Panc1 (cell line): ENCODE measurements around the gene ABCC10. TPM values are rescaled to one million over a fixed set of nuclear protein-coding genes. Genes with fewer than 3 reads are reported as not detected.

ENCODE experiments used
- ATAC-seq: fragments of 200-7000 bp; cut with Tn5 transposase; 2 replicates; pipeline ENCODE4 v1.9.1; 2020; ENCODE audit warnings: mild to moderate bottlenecking, moderate library complexity
- BruUV-seq: library from RNA; stranded (reverse); fragments of 400-500 nt; replicated peaks from 2 replicates; lab custom pipeline; 2021; lab: Mats Ljungman, UMichigan
- CTCF ChIA-PET: fragments of 300-600 bp; sonication (Branson Sonifier 250); formaldehyde crosslinking; loops from one replicate; lab custom pipeline; 2022; ENCODE audit warnings: antibody characterized with exemption; lab: Charles Lee
- POLR2A ChIA-PET: fragments of 300-600 bp; sonication (Branson Sonifier 250); formaldehyde crosslinking; loops from one replicate; lab custom pipeline; 2022; ENCODE audit warnings: antibody characterized with exemption; lab: Charles Lee
- DNase-seq: peaks from one replicate; pipeline ENCODE4 v3.0.0-alpha.2; 2010; ENCODE audit warnings: low read depth, low spot score
- H3K27ac ChIP-seq: 2 replicates; pipeline ENCODE4 v1.5.1; 2011; ENCODE audit warnings: mild to moderate bottlenecking, low read length, inconsistent platforms
- H3K27me3 ChIP-seq: fragments of 200-500 bp; sonication (Bioruptor generic); 2 replicates; pipeline ENCODE4 v1.6.0; 2014; ENCODE audit warnings: low read length, inconsistent platforms; ENCODE audit not compliant: control insufficient read depth, insufficient read depth
- H3K36me3 ChIP-seq: fragments of 200-500 bp; sonication (Bioruptor generic); 2 replicates; pipeline ENCODE4 v1.5.1; 2014; ENCODE audit warnings: inconsistent platforms, mild to moderate bottlenecking, low read length, moderate library complexity; ENCODE audit not compliant: control insufficient read depth, insufficient read depth
- H3K4me1 ChIP-seq: 2 replicates; pipeline ENCODE4 v1.5.1; 2011; ENCODE audit warnings: inconsistent platforms, mild to moderate bottlenecking, low read length, moderate library complexity; ENCODE audit not compliant: control insufficient read depth, insufficient read depth
- H3K4me3 ChIP-seq, 2 experiments: 2 replicates each; pipeline ENCODE4 v1.5.1; 2011 to 2012; ENCODE audit warnings: low read depth in 2 of 2, low read length in 2 of 2, mild to moderate bottlenecking in 2 of 2, inconsistent platforms in 1 of 2, moderate library complexity in 1 of 2
- H3K9me3 ChIP-seq: fragments of 200-500 bp; sonication (Bioruptor generic); 2 replicates; pipeline ENCODE4 v1.5.1; 2014; ENCODE audit warnings: low read depth, mild to moderate bottlenecking, inconsistent platforms, low read length, moderate library complexity; ENCODE audit not compliant: control insufficient read depth, insufficient read depth
- POLR2AphosphoS5 ChIP-seq: IDR thresholded peaks from 2 replicates; pipeline ENCODE4 v1.6.1; 2012; ENCODE audit warnings: mild to moderate bottlenecking, low read depth, low read length, moderate library complexity
- SIN3A ChIP-seq: IDR thresholded peaks from 2 replicates; pipeline ENCODE4 v1.6.1; 2012; ENCODE audit warnings: low read depth, mild to moderate bottlenecking, low read length, moderate library complexity, borderline replicate concordance; ENCODE audit not compliant: insufficient read depth
- TCF7L2 ChIP-seq: IDR thresholded peaks from 2 replicates; pipeline ENCODE4 v1.6.1; 2011; ENCODE audit warnings: mild to moderate bottlenecking, low read depth, low read length, inconsistent platforms
- in situ Hi-C: cut with HindIII; loops from 2 replicates; pipeline ENCODE4 v1.10.0; 2016; ENCODE audit warnings: low sequenced_read_pairs, low pct_unique_long_range_greater_than_20kb
- intact Hi-C: fragments of 100-400 bp; cut with micrococcal nuclease; formaldehyde crosslinking; loops from one replicate; pipeline ENCODE4 v1.10.0; 2022; ENCODE audit not compliant: unreplicated experiment
- total RNA-seq: library from RNA; stranded (reverse); gene quantifications from one replicate; pipeline ENCODE4 v1.2.1, GENCODE V29; 2021; ENCODE audit not compliant: unreplicated experiment
- TF ChIP-seq, protein P1 (sequence below), 2 experiments: IDR thresholded peaks; 2 replicates each; pipeline ENCODE4 v1.6.1; 2011 to 2012; ENCODE audit warnings: low read depth in 2 of 2, control low read depth in 1 of 2, low read length in 1 of 2, mild to moderate bottlenecking in 1 of 2, moderate library complexity in 1 of 2; ENCODE audit not compliant: insufficient read depth in 1 of 2
- TF ChIP-seq, protein P2 (sequence below): fragments of 450-650 bp; IDR thresholded peaks from 2 replicates; pipeline ENCODE4 v1.5.1; 2017; ENCODE audit warnings: mild to moderate bottlenecking

The ABCC10 gene
- total RNA-seq, 1 experiment from 2014 or later: 52.7 TPM

DNA sequence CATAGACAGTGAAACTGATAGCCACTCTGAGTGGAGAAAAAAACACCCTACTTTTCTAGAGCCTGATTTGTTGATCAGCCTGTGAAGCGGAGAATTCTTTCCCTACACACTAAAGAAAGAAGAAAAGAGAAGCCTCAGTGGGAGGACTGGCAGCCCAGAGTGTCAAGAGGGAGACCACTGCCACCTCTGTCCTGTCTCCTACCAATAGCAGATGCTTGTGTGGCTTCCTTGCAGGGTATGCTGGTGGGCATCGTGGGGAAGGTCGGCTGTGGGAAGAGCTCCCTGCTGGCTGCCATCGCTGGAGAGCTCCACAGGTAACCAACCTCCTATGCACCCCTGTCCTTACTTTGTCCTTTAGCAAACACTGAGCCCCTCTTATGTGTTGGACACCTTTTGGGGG is 10.4 kb downstream of the ABCC10 start:
- H3K9me3 ChIP-seq: no peaks in the 10 kb centered on the region
- CTCF ChIA-PET: no interaction called here
- no peak for DNase-seq
- no peak for ATAC-seq
- POLR2A ChIA-PET: no interaction called here
- intact Hi-C loops: no loop called here
- H3K27ac ChIP-seq: no peak overlapping the region
- no peaks in the 10 kb centered on the region; the same call in 1 of the 2 replicates for H3K36me3 ChIP-seq
- BruUV-seq: no TSS peak
- TF ChIP-seq, protein P1, sequence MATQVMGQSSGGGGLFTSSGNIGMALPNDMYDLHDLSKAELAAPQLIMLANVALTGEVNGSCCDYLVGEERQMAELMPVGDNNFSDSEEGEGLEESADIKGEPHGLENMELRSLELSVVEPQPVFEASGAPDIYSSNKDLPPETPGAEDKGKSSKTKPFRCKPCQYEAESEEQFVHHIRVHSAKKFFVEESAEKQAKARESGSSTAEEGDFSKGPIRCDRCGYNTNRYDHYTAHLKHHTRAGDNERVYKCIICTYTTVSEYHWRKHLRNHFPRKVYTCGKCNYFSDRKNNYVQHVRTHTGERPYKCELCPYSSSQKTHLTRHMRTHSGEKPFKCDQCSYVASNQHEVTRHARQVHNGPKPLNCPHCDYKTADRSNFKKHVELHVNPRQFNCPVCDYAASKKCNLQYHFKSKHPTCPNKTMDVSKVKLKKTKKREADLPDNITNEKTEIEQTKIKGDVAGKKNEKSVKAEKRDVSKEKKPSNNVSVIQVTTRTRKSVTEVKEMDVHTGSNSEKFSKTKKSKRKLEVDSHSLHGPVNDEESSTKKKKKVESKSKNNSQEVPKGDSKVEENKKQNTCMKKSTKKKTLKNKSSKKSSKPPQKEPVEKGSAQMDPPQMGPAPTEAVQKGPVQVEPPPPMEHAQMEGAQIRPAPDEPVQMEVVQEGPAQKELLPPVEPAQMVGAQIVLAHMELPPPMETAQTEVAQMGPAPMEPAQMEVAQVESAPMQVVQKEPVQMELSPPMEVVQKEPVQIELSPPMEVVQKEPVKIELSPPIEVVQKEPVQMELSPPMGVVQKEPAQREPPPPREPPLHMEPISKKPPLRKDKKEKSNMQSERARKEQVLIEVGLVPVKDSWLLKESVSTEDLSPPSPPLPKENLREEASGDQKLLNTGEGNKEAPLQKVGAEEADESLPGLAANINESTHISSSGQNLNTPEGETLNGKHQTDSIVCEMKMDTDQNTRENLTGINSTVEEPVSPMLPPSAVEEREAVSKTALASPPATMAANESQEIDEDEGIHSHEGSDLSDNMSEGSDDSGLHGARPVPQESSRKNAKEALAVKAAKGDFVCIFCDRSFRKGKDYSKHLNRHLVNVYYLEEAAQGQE (IDR thresholded peaks at IDR 0.05; ENCODE audit: insufficient read depth in 1 of 2, low read depth in 2 of 2, low read length in 1 of 2): no peak
- TF ChIP-seq, protein P2, sequence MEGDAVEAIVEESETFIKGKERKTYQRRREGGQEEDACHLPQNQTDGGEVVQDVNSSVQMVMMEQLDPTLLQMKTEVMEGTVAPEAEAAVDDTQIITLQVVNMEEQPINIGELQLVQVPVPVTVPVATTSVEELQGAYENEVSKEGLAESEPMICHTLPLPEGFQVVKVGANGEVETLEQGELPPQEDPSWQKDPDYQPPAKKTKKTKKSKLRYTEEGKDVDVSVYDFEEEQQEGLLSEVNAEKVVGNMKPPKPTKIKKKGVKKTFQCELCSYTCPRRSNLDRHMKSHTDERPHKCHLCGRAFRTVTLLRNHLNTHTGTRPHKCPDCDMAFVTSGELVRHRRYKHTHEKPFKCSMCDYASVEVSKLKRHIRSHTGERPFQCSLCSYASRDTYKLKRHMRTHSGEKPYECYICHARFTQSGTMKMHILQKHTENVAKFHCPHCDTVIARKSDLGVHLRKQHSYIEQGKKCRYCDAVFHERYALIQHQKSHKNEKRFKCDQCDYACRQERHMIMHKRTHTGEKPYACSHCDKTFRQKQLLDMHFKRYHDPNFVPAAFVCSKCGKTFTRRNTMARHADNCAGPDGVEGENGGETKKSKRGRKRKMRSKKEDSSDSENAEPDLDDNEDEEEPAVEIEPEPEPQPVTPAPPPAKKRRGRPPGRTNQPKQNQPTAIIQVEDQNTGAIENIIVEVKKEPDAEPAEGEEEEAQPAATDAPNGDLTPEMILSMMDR: no peak
- TF ChIP-seq POLR2AphosphoS5 (no peak), SIN3A (no peak), TCF7L2 (no peak)
- in situ Hi-C loops: no loop called here
- no peaks in the 10 kb centered on the region for H3K4me1 ChIP-seq
- H3K27me3 ChIP-seq: no peaks in the 10 kb centered on the region
- H3K4me3 ChIP-seq: no peak overlapping the region

DNA sequence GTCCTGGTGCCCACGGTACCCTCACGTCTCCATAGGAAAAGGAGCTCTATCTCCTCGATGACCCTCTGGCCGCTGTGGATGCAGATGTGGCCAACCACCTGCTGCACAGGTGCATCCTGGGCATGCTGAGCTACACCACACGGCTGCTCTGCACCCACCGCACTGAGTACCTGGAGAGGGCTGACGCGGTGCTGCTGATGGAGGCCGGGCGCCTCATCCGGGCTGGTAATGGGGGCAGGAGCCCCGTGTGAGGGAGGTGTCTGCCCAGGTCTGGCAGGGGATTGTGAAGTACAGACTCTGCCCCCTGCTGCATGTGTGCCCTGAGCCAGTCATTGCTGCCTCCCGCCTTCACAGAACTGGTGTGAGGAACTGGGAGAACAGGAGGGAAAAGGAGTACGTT is 15.6 kb downstream of the ABCC10 start:
- no peak overlapping the region for H3K4me3 ChIP-seq
- in situ Hi-C loops (no loop called here), intact Hi-C loops (no loop called here)

More for the DNA sequence above, 15.6 kb downstream of the ABCC10 start:
- no peak for TF ChIP-seq SIN3A
- no peak for TF ChIP-seq POLR2AphosphoS5
- TF ChIP-seq, protein P2: no peak
- TF ChIP-seq, protein P1 (IDR thresholded peaks at IDR 0.05; ENCODE audit: insufficient read depth in 1 of 2, low read depth in 2 of 2, low read length in 1 of 2): no peak
- no peak for TF ChIP-seq TCF7L2
- ChIA-PET POLR2A (interaction anchor here (0.5 kb wide), 1 partner anchor 59 kb away, joined by 7 read pairs; no protein-coding TSS in a partner anchor), CTCF (no interaction called here)
- no peaks in the 10 kb centered on the region for H3K4me1 ChIP-seq
- H3K27me3 ChIP-seq: no peaks in the 10 kb centered on the region
- DNase-seq (no peak), ATAC-seq (no peak)
- no peaks in the 10 kb centered on the region for H3K9me3 ChIP-seq
- BruUV-seq: no TSS peak
- no peak overlapping the region for H3K27ac ChIP-seq
- H3K36me3 ChIP-seq: no peaks in the 10 kb centered on the region
